Activated CD4-positive, alpha-beta T cell treated with anti-CD3 and anti-CD28 coated beads for 36 hours (primary cell): ENCODE measurements around the gene AHRR. TPM values are rescaled to one million over a fixed set of nuclear protein-coding genes. Genes with fewer than 3 reads are reported as not detected.
"Not testable (repeated sequence)": the region's sequence is repeated elsewhere in the genome, so short reads cannot be mapped to it uniquely, and the experiment has no call there.

Source experiments
- ATAC-seq: fragments of 200-7000 bp; cut with Tn5 transposase; one replicate; pipeline ENCODE4 v1.10.0; 2021; ENCODE audit warnings: mild to moderate bottlenecking, moderate library complexity
- CTCF ChIA-PET: fragments of 350-600 bp; sonication (Branson Sonifier 250); formaldehyde crosslinking; loops from one replicate; lab custom pipeline; 2021; ENCODE audit warnings: antibody characterized with exemption; lab: Charles Lee
- POLR2A ChIA-PET: fragments of 350-600 bp; sonication (Branson Sonifier 250); formaldehyde crosslinking; loops from one replicate; lab custom pipeline; 2021; ENCODE audit warnings: antibody characterized with exemption, inconsistent platforms; lab: Charles Lee
- DNase-seq: peaks from one replicate; pipeline ENCODE4 v3.0.0-alpha.2; 2020
- H3K27ac Mint-ChIP-seq: one replicate; pipeline ENCODE4 v1.8.0; 2021; ENCODE audit warnings: mixed read lengths
- H3K27me3 Mint-ChIP-seq: one replicate; pipeline ENCODE4 v1.8.0; 2021; ENCODE audit warnings: mixed read lengths
- H3K36me3 Mint-ChIP-seq: one replicate; pipeline ENCODE4 v1.8.0; 2021; ENCODE audit warnings: low read depth, mixed read lengths
- H3K4me1 Mint-ChIP-seq: one replicate; pipeline ENCODE4 v1.8.0; 2021; ENCODE audit warnings: mixed read lengths
- H3K4me3 Mint-ChIP-seq: one replicate; pipeline ENCODE4 v1.8.0; 2021; ENCODE audit warnings: mild to moderate bottlenecking, moderate library complexity, mixed read lengths
- H3K9me3 Mint-ChIP-seq: one replicate; pipeline ENCODE4 v1.8.0; 2021; ENCODE audit warnings: low read depth, mixed read lengths
- intact Hi-C, 2 experiments: fragments of 100-400 bp; cut with DNase I in 1 of 2; cut with micrococcal nuclease in 1 of 2; formaldehyde crosslinking; loops; one replicate each; pipeline versions ENCODE4 v1.14.2 to v1.15.1; 2022 to 2024; cut with DNase I, micrococcal nuclease
- total RNA-seq, 2 experiments: library from RNA; stranded (reverse); gene quantifications; one replicate each; pipeline ENCODE4 v1.2.3, GENCODE V29; 2021

Gene AHRR
- total RNA-seq, 2 experiments from 2014 or later, result 15.1 to 20.5 TPM

GRCh38 chr5:402219-402614 lies 80.7 kb downstream of the AHRR start:
- Mint-ChIP-seq H3K36me3 (peaks cover 19% of the 10 kb centered on the region), H3K27me3 (peaks cover 16% of the 10 kb centered on the region), H3K4me1 (peaks cover 27% of the 10 kb centered on the region)
- POLR2A ChIA-PET, H3K27ac Mint-ChIP-seq, ATAC-seq, H3K4me3 Mint-ChIP-seq, H3K9me3 Mint-ChIP-seq, intact Hi-C loops, DNase-seq: not testable (repeated sequence)
- CTCF ChIA-PET, result interaction anchor here (1.0 kb wide), 1 partner anchor 28 kb away, joined by 3 read pairs; no protein-coding TSS in a partner anchor

DNA sequence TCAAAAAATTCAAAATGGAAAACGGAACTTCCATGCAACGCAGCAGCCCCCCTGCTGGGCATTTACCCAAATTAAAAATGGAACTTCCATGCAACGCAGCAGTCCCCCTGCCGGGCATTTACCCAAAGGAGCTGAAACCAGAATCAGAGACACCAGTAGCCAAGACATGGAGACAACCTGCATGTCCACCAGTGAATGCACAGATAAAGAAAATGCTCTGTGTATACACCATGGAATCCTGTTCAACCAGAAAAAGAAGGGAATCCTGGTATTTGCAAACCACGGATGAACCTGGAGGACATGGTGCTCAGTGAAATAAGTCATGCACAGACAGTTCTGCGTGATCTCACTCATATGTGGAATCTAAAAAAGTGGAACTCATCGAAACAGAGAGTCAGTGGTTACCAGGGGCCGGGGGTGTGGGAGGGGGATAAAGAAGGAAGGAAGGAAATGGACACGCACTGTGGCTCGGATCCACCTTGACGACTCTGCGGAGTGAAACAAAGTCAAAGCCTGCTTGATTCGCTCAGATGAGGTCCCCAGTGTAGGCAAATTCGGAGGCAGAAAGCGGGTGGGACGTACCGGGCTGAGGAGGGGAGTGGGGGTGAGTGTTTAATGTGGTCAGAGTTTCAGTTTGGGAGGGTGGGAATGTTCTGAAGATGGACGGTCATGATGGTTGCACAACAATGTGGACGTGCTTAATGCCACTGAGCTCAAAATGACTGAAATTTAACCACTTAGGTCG lies 81.3 kb downstream of the AHRR start:
- peak; percentile 53 for DNase-seq

DNA sequence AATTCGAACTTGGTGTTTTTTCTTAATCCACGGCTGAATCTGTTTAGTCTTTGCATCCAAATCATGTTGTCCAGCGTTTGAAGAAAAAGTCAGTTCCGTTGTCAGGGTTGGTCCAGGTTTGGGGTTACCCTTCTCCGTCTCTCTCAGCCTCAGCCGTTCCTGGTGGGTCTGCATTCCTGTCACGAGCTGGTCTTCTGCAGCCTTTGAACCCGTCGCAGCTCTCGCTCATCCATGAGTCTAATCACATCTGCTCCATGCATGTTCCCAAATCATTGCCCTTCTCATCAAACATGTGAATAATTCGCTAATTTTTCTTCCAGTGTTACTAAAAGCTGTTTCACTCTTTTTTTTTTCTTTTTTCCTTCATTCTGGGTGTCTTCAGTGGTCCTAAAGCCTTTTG lies 82.5 kb downstream of the AHRR start:
- H3K36me3 Mint-ChIP-seq, result peaks cover 19% of the 10 kb centered on the region
- no peak for ATAC-seq
- no peak overlapping the region for H3K4me3 Mint-ChIP-seq
- peaks cover 25% of the 10 kb centered on the region for H3K4me1 Mint-ChIP-seq
- peaks cover 16% of the 10 kb centered on the region for H3K27me3 Mint-ChIP-seq
- POLR2A ChIA-PET, result no interaction called here
- no peak for DNase-seq
- intact Hi-C loops, result no loop called here
- no peaks in the 10 kb centered on the region for H3K9me3 Mint-ChIP-seq
- H3K27ac Mint-ChIP-seq, result no peak overlapping the region
- CTCF ChIA-PET, result interaction anchor here (1.4 to 1.7 kb wide), 3 partner anchors 14 to 47 kb away, joined by 3 read pairs; no protein-coding TSS in a partner anchor

More for the DNA sequence above, 81.3 kb downstream of the AHRR start:
- Mint-ChIP-seq H3K36me3 (peaks cover 19% of the 10 kb centered on the region), H3K4me3 (no peak overlapping the region), H3K9me3 (no peaks in the 10 kb centered on the region), H3K27ac (no peak overlapping the region), H3K4me1 (peaks cover 27% of the 10 kb centered on the region), H3K27me3 (peaks cover 16% of the 10 kb centered on the region)
- intact Hi-C loops, result no loop called here
- POLR2A ChIA-PET, result no interaction called here
- CTCF ChIA-PET, result interaction anchor here (1.0 kb wide), 1 partner anchor 28 kb away, joined by 3 read pairs; no protein-coding TSS in a partner anchor
- ATAC-seq, result peak; percentile 5

DNA sequence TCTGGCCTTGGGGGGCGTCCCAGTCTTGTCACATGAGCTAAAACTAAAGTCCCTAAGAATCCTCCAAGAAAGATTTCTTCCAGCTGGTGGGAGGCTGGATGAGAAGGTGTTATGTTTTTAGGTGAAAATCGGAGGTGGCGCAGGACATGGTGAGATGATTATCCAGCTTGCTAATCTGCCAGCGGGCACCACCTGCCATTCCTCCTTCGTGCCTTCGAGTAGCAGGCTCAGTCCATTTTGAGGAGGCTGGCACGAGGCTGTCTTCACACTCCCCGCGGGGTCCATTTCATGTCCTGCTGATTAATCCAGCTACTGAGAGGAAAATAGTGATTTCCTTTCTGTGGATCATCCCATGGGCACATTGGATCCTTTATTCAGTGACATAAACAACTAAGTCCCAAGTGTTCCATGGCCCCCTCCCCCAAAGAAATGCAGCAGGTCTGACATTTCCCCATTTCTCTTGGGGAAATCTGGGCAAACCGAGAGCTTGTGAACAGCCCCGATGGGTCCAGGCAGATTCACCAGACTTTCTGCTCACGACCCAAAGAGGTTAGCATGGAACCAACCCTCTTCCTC lies 83.2 kb downstream of the AHRR start:
- H3K4me3 Mint-ChIP-seq, result no peak overlapping the region
- H3K27me3 Mint-ChIP-seq, result peaks cover 16% of the 10 kb centered on the region
- intact Hi-C loops, result no loop called here
- no peaks in the 10 kb centered on the region for H3K9me3 Mint-ChIP-seq
- no peak overlapping the region for H3K27ac Mint-ChIP-seq
- ChIA-PET CTCF (interaction anchor here (1.4 to 1.7 kb wide), 3 partner anchors 13 to 46 kb away, joined by 3 read pairs; no protein-coding TSS in a partner anchor), POLR2A (no interaction called here)
- ATAC-seq (no peak), DNase-seq (no peak)
- peaks cover 18% of the 10 kb centered on the region for H3K36me3 Mint-ChIP-seq
- H3K4me1 Mint-ChIP-seq, result peaks cover 18% of the 10 kb centered on the region

- H3K9me3 Mint-ChIP-seq, result no peaks in the 10 kb centered on the region
- no peak overlapping the region for H3K27ac Mint-ChIP-seq
- H3K36me3 Mint-ChIP-seq, result peaks cover 12% of the 10 kb centered on the region
- intact Hi-C loops, result no loop called here
- ATAC-seq (no peak), DNase-seq (no peak)
- H3K4me3 Mint-ChIP-seq, result no peak overlapping the region
- POLR2A ChIA-PET, result no interaction called here
- H3K4me1 Mint-ChIP-seq, result peaks cover 12% of the 10 kb centered on the region
- CTCF ChIA-PET, result interaction anchor here (0.6 to 1.7 kb wide), 3 partner anchors 40 to 71 kb away, joined by 3 to 4 read pairs (median 3); no protein-coding TSS in a partner anchor
- peaks cover 13% of the 10 kb centered on the region for H3K27me3 Mint-ChIP-seq
These were observed 83.9 kb downstream of the AHRR start for GRCh38 chr5:405421-405820.

DNA sequence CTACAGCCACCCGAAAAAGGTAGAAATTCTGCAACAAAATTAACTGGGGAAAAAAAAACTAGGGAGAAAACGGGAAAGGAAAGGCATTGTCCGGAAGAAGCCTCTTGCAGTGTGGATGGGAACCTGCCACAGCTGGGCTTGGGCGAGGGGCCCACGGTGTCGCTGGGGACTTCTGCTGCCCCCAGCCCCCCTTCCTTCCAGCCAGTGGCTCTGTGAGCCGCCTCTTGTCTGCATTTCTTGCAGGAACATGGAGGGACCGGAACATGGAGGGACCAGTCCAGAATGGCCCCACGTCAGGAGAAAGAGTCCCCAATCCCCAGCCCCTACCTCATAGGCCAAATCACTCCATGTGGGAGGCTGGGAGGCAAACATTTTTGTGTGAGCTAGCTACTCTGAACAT lies 84.5 kb downstream of the AHRR start:
- H3K9me3 Mint-ChIP-seq, result no peaks in the 10 kb centered on the region
- H3K4me1 Mint-ChIP-seq, result peaks cover 13% of the 10 kb centered on the region
- H3K4me3 Mint-ChIP-seq, result no peak overlapping the region
- intact Hi-C loops, result no loop called here
- DNase-seq, result no peak
- peaks cover 9% of the 10 kb centered on the region for H3K36me3 Mint-ChIP-seq
- H3K27me3 Mint-ChIP-seq, result peaks cover 11% of the 10 kb centered on the region
- CTCF ChIA-PET, result interaction anchor here (0.6 to 1.1 kb wide), 3 partner anchors 39 to 122 kb away, joined by 3 to 4 read pairs (median 3); no protein-coding TSS in a partner anchor
- POLR2A ChIA-PET, result no interaction called here
- no peak overlapping the region for H3K27ac Mint-ChIP-seq
- no peak for ATAC-seq

GRCh38 chr5:407051-407450 lies 85.5 kb downstream of the AHRR start:
- intact Hi-C loops, result no loop called here
- H3K36me3 Mint-ChIP-seq, result peaks cover under 1% of the 10 kb centered on the region
- POLR2A ChIA-PET, result no interaction called here

DNA sequence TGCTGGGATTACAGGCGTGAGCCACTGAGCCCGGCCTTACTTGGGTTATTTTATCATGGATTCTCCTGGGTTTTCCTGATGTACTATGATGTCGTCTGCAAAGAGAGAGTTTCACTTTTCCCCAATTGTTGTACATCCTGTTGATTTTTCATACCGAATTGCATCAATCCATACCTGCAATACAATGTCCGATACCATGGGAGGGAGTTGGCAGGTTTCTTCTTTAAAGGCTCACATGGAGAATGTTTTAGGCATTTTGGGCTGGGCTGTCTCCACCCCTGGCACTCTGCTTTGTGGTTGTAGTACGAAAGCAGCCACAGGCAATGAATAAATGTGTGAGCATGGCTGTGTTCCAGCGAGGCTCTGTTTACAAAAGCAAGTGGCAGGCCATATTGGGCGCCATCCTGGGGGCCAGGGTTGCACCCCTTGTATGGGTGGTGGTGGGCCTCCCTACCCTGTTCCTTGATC lies 86.3 kb downstream of the AHRR start:
- Mint-ChIP-seq H3K36me3 (no peaks in the 10 kb centered on the region), H3K4me3 (no peak overlapping the region), H3K27ac (no peak overlapping the region), H3K9me3 (no peaks in the 10 kb centered on the region), H3K27me3 (peaks cover 9% of the 10 kb centered on the region), H3K4me1 (peaks cover 18% of the 10 kb centered on the region)
- ChIA-PET CTCF (interaction anchor here (0.6 kb wide), 1 partner anchor 11 kb away, joined by 3 read pairs; no protein-coding TSS in a partner anchor), POLR2A (no interaction called here)
- ATAC-seq (no peak), DNase-seq (no peak)
- intact Hi-C loops, result no loop called here

More at GRCh38 chr5:407051-407450, 85.5 kb downstream of the AHRR start:
- Mint-ChIP-seq H3K4me3 (no peak overlapping the region), H3K27me3 (peaks cover 9% of the 10 kb centered on the region), H3K9me3 (no peaks in the 10 kb centered on the region), H3K27ac (no peak overlapping the region), H3K4me1 (peaks cover 19% of the 10 kb centered on the region)
- DNase-seq (no peak), ATAC-seq (no peak)
- CTCF ChIA-PET, result interaction anchor here (1.1 kb wide), 1 partner anchor 123 kb away, joined by 3 read pairs; no protein-coding TSS in a partner anchor

GRCh38 chr5:410911-411517 lies 89.5 kb downstream of the AHRR start:
- POLR2A ChIA-PET, result interaction anchor here (0.6 kb wide), 1 partner anchor 18 kb away, joined by 6 read pairs; no protein-coding TSS in a partner anchor
- H3K4me1 Mint-ChIP-seq, result peaks cover 18% of the 10 kb centered on the region
- peaks cover 2% of the 10 kb centered on the region for H3K27me3 Mint-ChIP-seq
- no peak for DNase-seq
- intact Hi-C loops, result no loop called here
- H3K36me3 Mint-ChIP-seq, result no peaks in the 10 kb centered on the region
- CTCF ChIA-PET, result interaction anchor here (0.5 to 0.9 kb wide), 4 partner anchors 40 to 205 kb away, joined by 3 read pairs; no protein-coding TSS in a partner anchor
- H3K9me3 Mint-ChIP-seq, result no peaks in the 10 kb centered on the region
- H3K4me3 Mint-ChIP-seq, result no peak overlapping the region
- ATAC-seq, result no peak
- H3K27ac Mint-ChIP-seq, result no peak overlapping the region

- Mint-ChIP-seq H3K27ac (no peak overlapping the region), H3K9me3 (no peaks in the 10 kb centered on the region), H3K36me3 (no peaks in the 10 kb centered on the region), H3K4me3 (no peak overlapping the region), H3K27me3 (peaks cover 2% of the 10 kb centered on the region), H3K4me1 (peaks cover 18% of the 10 kb centered on the region)
- ChIA-PET CTCF (interaction anchor here (0.5 to 0.9 kb wide), 3 partner anchors 39 to 62 kb away, joined by 3 read pairs; no protein-coding TSS in a partner anchor), POLR2A (interaction anchor here (0.6 kb wide), 1 partner anchor 19 kb away, joined by 6 read pairs; no protein-coding TSS in a partner anchor)
- DNase-seq, result peak; percentile 67
- ATAC-seq, result peak; percentile 77
- intact Hi-C loops, result no loop called here
These were observed 90.2 kb downstream of the AHRR start for GRCh38 chr5:411728-412127.
